Measurements from ENCODE around the gene PACS1. TPM values are rescaled to one million over a fixed set of nuclear protein-coding genes. Genes with fewer than 3 reads are reported as not detected.

PACS1 gene
- polyA plus RNA-seq, 3 donors = 8.1 to 36.8 (median 12.4) TPM

GRCh38 chr11:66224226-66224855, 154.3 kb downstream of the PACS1 start:
- Histone ChIP-seq H3K27me3 (ENCODE audit: control insufficient read depth in 2 of 2, insufficient read depth in 2 of 2, low read length in 2 of 2) (no peaks in the 10 kb centered on the region), H3K4me2 (replicated peaks; ENCODE audit: extremely low read depth, low read length, poor library complexity, severe bottlenecking) (no peak overlapping the region), H3K4me1 (ENCODE audit: control insufficient read depth in 1 of 2, insufficient read depth in 2 of 2, low read length in 2 of 2) (no peaks in the 10 kb centered on the region), H3K9me3 (replicated peaks in 1 of 2; ENCODE audit: control insufficient read depth in 1 of 2, insufficient read depth in 1 of 2, low read length in 2 of 2) (no peaks in the 10 kb centered on the region), H4K20me1 (ENCODE audit: insufficient read depth, low read length) (peaks cover 6% of the 10 kb centered on the region), H3K79me2 (ENCODE audit: insufficient read depth, low read length) (no peaks in the 10 kb centered on the region), H3K27ac (ENCODE audit: low read depth in 1 of 2, low read length in 2 of 2) (no peak overlapping the region), H3K9ac (ENCODE audit: insufficient read depth, low read length, poor library complexity, severe bottlenecking) (no peak overlapping the region), H3K4me3 (replicated peaks in 1 of 3; ENCODE audit: low read depth in 2 of 3, low read length in 3 of 3) (no peak overlapping the region), H2AFZ (ENCODE audit: insufficient read depth, low read depth, low read length, poor library complexity, severe bottlenecking) (no peak overlapping the region), H3K36me3 (replicated peaks in 1 of 2; ENCODE audit: control insufficient read depth in 1 of 2, insufficient read depth in 2 of 2, low read length in 2 of 2) (peaks cover 39 to 73% of the 10 kb centered on the region in 2 donors)
- no peak overlapping the region for H3K27ac Mint-ChIP-seq
- intact Hi-C loops (cut with micrococcal nuclease) = no loop called here
- DNase-seq = no peak
- peaks cover 5% of the 10 kb centered on the region for H3K4me1 Mint-ChIP-seq
- H3K4me3 Mint-ChIP-seq = no peak overlapping the region
- H3K9me3 Mint-ChIP-seq = no peaks in the 10 kb centered on the region
- H3K27me3 Mint-ChIP-seq (ENCODE audit: low read depth in 3 of 3) = no peaks in the 10 kb centered on the region
- 100% methylated on average over 2 of the region's 10 CpGs for WGBS (ENCODE audit: insufficient coverage)
- TF ChIP-seq CTCF (IDR thresholded peaks at IDR 0.05) = no peak
- H3K36me3 Mint-ChIP-seq = peaks cover 55 to 69% of the 10 kb centered on the region in 2 donors

- intact Hi-C loops (cut with micrococcal nuclease) = no loop called here
- peak overlapping the region in 1 of 7 donors; percentile 72 for H3K27ac Mint-ChIP-seq
- H3K4me3 Mint-ChIP-seq = no peak overlapping the region
- Histone ChIP-seq H3K4me2 (replicated peaks; ENCODE audit: extremely low read depth, low read length, poor library complexity, severe bottlenecking) (no peak overlapping the region), H3K27ac (ENCODE audit: low read depth in 1 of 2, low read length in 2 of 2) (no peak overlapping the region), H3K9ac (ENCODE audit: insufficient read depth, low read length, poor library complexity, severe bottlenecking) (no peak overlapping the region), H3K4me3 (replicated peaks in 1 of 3; ENCODE audit: low read depth in 2 of 3, low read length in 3 of 3) (no peak overlapping the region), H3K36me3 (replicated peaks in 1 of 2; ENCODE audit: control insufficient read depth in 1 of 2, insufficient read depth in 2 of 2, low read length in 2 of 2) (peaks cover 32 to 71% of the 10 kb centered on the region in 2 donors), H4K20me1 (ENCODE audit: insufficient read depth, low read length) (peaks cover 6% of the 10 kb centered on the region), H3K27me3 (ENCODE audit: control insufficient read depth in 2 of 2, insufficient read depth in 2 of 2, low read length in 2 of 2) (no peaks in the 10 kb centered on the region), H3K9me3 (replicated peaks in 1 of 2; ENCODE audit: control insufficient read depth in 1 of 2, insufficient read depth in 1 of 2, low read length in 2 of 2) (no peaks in the 10 kb centered on the region), H2AFZ (ENCODE audit: insufficient read depth, low read depth, low read length, poor library complexity, severe bottlenecking) (no peak overlapping the region), H3K4me1 (ENCODE audit: control insufficient read depth in 1 of 2, insufficient read depth in 2 of 2, low read length in 2 of 2) (no peaks in the 10 kb centered on the region), H3K79me2 (ENCODE audit: insufficient read depth, low read length) (no peaks in the 10 kb centered on the region)
- peaks cover 5% of the 10 kb centered on the region for H3K4me1 Mint-ChIP-seq
- no peak for TF ChIP-seq CTCF (IDR thresholded peaks at IDR 0.05)
- WGBS (ENCODE audit: insufficient coverage) = 92% methylated on average over 2 of the region's 2 CpGs
- peaks cover 54 to 66% of the 10 kb centered on the region in 2 donors for H3K36me3 Mint-ChIP-seq
- H3K27me3 Mint-ChIP-seq (ENCODE audit: low read depth in 3 of 3) = no peaks in the 10 kb centered on the region
- no peaks in the 10 kb centered on the region for H3K9me3 Mint-ChIP-seq
- no peak for DNase-seq
These were observed 155.0 kb downstream of the PACS1 start for GRCh38 chr11:66225066-66225465.
